Adipocyte (in vitro differentiated cells): ENCODE data around the gene TMEFF1.

Experiments used
- DNase-seq: peaks from one replicate; pipeline ENCODE4 v3.0.0-alpha.2; 2015; ENCODE audit warnings: low read depth
- H3K27me3 ChIP-seq: replicated peaks from 2 replicates; pipeline ENCODE4 v1.7.0; 2013; ENCODE audit warnings: mild to moderate bottlenecking, low read length, moderate library complexity; ENCODE audit not compliant: control insufficient read depth, insufficient read depth
- H3K36me3 ChIP-seq: 2 replicates; pipeline ENCODE4 v1.7.0; 2013; ENCODE audit warnings: low read length, mild to moderate bottlenecking, moderate library complexity; ENCODE audit not compliant: control insufficient read depth, insufficient read depth, severe bottlenecking
- H3K4me1 ChIP-seq: 2 replicates; pipeline ENCODE4 v1.7.0; 2013; ENCODE audit warnings: mild to moderate bottlenecking, low read length, moderate library complexity; ENCODE audit not compliant: control insufficient read depth, insufficient read depth
- H3K4me3 ChIP-seq: 2 replicates; pipeline ENCODE4 v1.7.0; 2013; ENCODE audit warnings: mild to moderate bottlenecking, low read length, moderate library complexity
- H3K9ac ChIP-seq: 2 replicates; pipeline ENCODE4 v1.7.0; 2013; ENCODE audit warnings: mild to moderate bottlenecking, low read length, moderate library complexity
- H3K9me3 ChIP-seq: 2 replicates; pipeline ENCODE4 v1.7.0; 2013; ENCODE audit warnings: mild to moderate bottlenecking, low read length, moderate library complexity; ENCODE audit not compliant: control insufficient read depth

TMEFF1 gene

DNA sequence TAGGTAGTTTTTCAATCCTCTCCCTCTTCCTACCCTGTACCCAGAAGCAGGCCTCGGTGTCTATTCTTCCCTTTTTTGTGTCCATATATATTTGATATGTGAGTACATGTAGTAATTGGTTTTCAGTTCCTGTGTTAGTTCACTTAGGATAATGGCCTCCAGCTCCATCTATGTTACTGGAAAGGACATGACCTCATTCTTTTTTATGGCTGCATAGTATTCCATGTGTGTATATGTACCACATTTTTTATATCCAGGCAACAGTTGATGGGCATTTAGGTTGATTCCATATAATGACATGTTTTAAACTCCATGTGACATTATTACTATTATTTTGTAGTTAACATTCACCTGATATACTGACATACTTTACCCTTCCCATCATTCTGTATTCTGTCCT, 154.0 kb downstream of the TMEFF1 start:
- Histone ChIP-seq H3K36me3 (no peaks in the 10 kb centered on the region), H3K4me3 (no peak overlapping the region), H3K9me3 (no peaks in the 10 kb centered on the region), H3K4me1 (no peaks in the 10 kb centered on the region), H3K27me3 (no peaks in the 10 kb centered on the region), H3K9ac (no peak overlapping the region)
- DNase-seq = no peak
